ENCODE results near the gene IGHMBP2.

GRCh38 chr11:68987211-68987610 lies 83.5 kb downstream of the IGHMBP2 start:
- no peak for TF ChIP-seq POLR2A (IDR thresholded peaks at IDR 0.05; ENCODE audit: low read depth, low read length)
- TF ChIP-seq POLR2AphosphoS5 (IDR thresholded peaks at IDR 0.05; ENCODE audit: low read depth, low read length), result no peak
- no peak for TF ChIP-seq TAF1 (IDR thresholded peaks at IDR 0.05; ENCODE audit: low read depth, low read length)

Measured in GM12891 (cell line).